H1 (cell line): Measurements from ENCODE around the gene MAGI2. TPM values are rescaled to one million over a fixed set of nuclear protein-coding genes. Genes with fewer than 3 reads are reported as not detected.

ENCODE experiments used
- BCL11A ChIP-seq, 2 experiments: IDR thresholded peaks; one replicate each; pipeline ENCODE4 v1.6.1; 2011; ENCODE audit warnings: low read depth in 2 of 2, low read length in 2 of 2, mild to moderate bottlenecking in 2 of 2
- CBX8 ChIP-seq: fragments of 300-800, 300-1000 bp; sonication (generic); IDR thresholded peaks from 2 replicates; pipeline ENCODE4 v1.7.1; 2016; ENCODE audit warnings: low read depth, low read length, borderline replicate concordance
- CTCF ChIP-seq, 3 experiments: IDR thresholded peaks; 1 replicate in 2 of 3; 2 replicates in 1 of 3; pipeline versions ENCODE4 v1.5.1 to v1.6.1; 2011; ENCODE audit warnings: low read length in 3 of 3, mild to moderate bottlenecking in 3 of 3, inconsistent platforms in 2 of 3, low read depth in 1 of 3, moderate library complexity in 1 of 3; ENCODE audit not compliant: insufficient read depth in 1 of 3; ENCODE audit errors: control extremely low read depth in 1 of 3
- KDM1A ChIP-seq: fragments of 200-600, 300-600 bp; sonication (generic); IDR thresholded peaks from 2 replicates; pipeline ENCODE4 v1.7.1; 2016; ENCODE audit warnings: mild to moderate bottlenecking, low read length, borderline replicate concordance
- SIRT6 ChIP-seq: IDR thresholded peaks from one replicate; pipeline ENCODE4 v1.7.1; 2012; ENCODE audit warnings: low read length, inconsistent platforms
- YY1 ChIP-seq: IDR thresholded peaks from 2 replicates; pipeline ENCODE4 v1.6.1; 2011; ENCODE audit warnings: low read depth, mild to moderate bottlenecking, low read length
- polyA plus RNA-seq, 7 experiments: library from polyadenylated mRNA; depleted of rRNA in 3 of 7; stranded (reverse) in 5 of 7; unstranded in 2 of 7; fragments of >200 nt in 5 of 7; fragments of 200-250 nt in 2 of 7; gene quantifications; 1 replicate in 5 of 7; 2 replicates in 1 of 7; 4 replicates in 1 of 7; pipeline versions ENCODE4 v1.2.1 to v1.2.3, GENCODE V29; 2011 to 2013; ENCODE audit warnings: missing spikeins in 2 of 7, mixed read lengths in 2 of 7
- total RNA-seq: library from RNA; stranded (reverse); fragmentation: NEBNext Ultra II Directional; extraction: Animal tissue kit (Norgen Biotek cat#: 25700); gene quantifications from 2 replicates; pipeline ENCODE4 v1.2.1, GENCODE V29; 2021

MAGI2 gene
- total and polyA plus RNA-seq, 2 of the 8 experiments (the other 6 are each of a cell fraction or from before 2014, with no cell fraction given): 6.0 to 27.3 TPM

- no peak for TF ChIP-seq KDM1A
- TF ChIP-seq CBX8: no peak
- TF ChIP-seq YY1: no peak
- no peak for TF ChIP-seq CTCF (IDR thresholded peaks at IDR 0.05; ENCODE audit: control extremely low read depth in 1 of 3, insufficient read depth in 1 of 3, low read depth in 1 of 3, low read length in 3 of 3)
- no peak for TF ChIP-seq SIRT6
- TF ChIP-seq BCL11A (IDR thresholded peaks at IDR 0.05; ENCODE audit: low read depth in 2 of 2, low read length in 2 of 2): no peak
Measured at GRCh38 chr7:78565784-78566183, 887.7 kb downstream of the MAGI2 start (continued).
